HepG2 (cell line): ENCODE data around the gene TMEM145. TPM values are rescaled to one million over a fixed set of nuclear protein-coding genes. Genes with fewer than 3 reads are reported as not detected.

Experiments
- CHD2 ChIP-seq: IDR thresholded peaks from 2 replicates; pipeline ENCODE4 v1.6.1; 2011; ENCODE audit warnings: low read depth, low read length, improper control_type of control experiment
- CHD4 ChIP-seq: fragments of 200-600 bp; sonication (generic); IDR thresholded peaks from 2 replicates; pipeline ENCODE4 v1.7.0; 2017; ENCODE audit warnings: mild to moderate bottlenecking, low read length, borderline replicate concordance
- GABPA ChIP-seq, 2 experiments: IDR thresholded peaks; 2 replicates each; pipeline ENCODE4 v1.6.1; 2011 to 2016; ENCODE audit warnings: low read depth in 2 of 2, low read length in 1 of 2, missing biosample characterization in 1 of 2, missing genetic modification characterization in 1 of 2
- NONO ChIP-seq, 2 experiments: fragments of 450-650 bp in 1 of 2; sonication (generic) in 1 of 2; formaldehyde crosslinking in 1 of 2; IDR thresholded peaks in 1 of 2; conservative IDR thresholded peaks in 1 of 2; 2 replicates each; pipeline versions ENCODE4 v1.6.1 to v1.8.0; 2017 to 2022; ENCODE audit warnings: mild to moderate bottlenecking in 1 of 2, missing genetic modification reagents in 1 of 2, moderate library complexity in 1 of 2
- REL ChIP-seq: sonication (generic); formaldehyde crosslinking; conservative IDR thresholded peaks from 2 replicates; pipeline ENCODE4 v1.8.0; 2022; ENCODE audit warnings: mild to moderate bottlenecking, missing genetic modification reagents, moderate library complexity
- SUZ12 ChIP-seq: fragments of 150-350 bp; IDR thresholded peaks from 2 replicates; pipeline ENCODE4 v1.6.1; 2014; ENCODE audit warnings: low read depth, low read length
- TCF7L2 ChIP-seq: IDR thresholded peaks from 2 replicates; pipeline ENCODE4 v1.6.1; 2011; ENCODE audit warnings: mild to moderate bottlenecking, low read depth, low read length, moderate library complexity
- ZFP1 ChIP-seq: IDR thresholded peaks from 2 replicates; pipeline ENCODE4 v1.6.1; 2016
- ZNF317 ChIP-seq: sonication (generic); formaldehyde crosslinking; IDR thresholded peaks from 2 replicates; pipeline ENCODE4 v1.5.0; 2020; ENCODE audit warnings: mild to moderate bottlenecking, missing genetic modification reagents
- ZNF318 ChIP-seq: sonication (generic); formaldehyde crosslinking; IDR thresholded peaks from 2 replicates; pipeline ENCODE4 v1.4.0; 2020; ENCODE audit warnings: mild to moderate bottlenecking, missing genetic modification reagents
- ZNF333 ChIP-seq: sonication (generic); formaldehyde crosslinking; IDR thresholded peaks from 2 replicates; pipeline ENCODE4 v1.4.0; 2020; ENCODE audit warnings: mild to moderate bottlenecking, missing genetic modification reagents, borderline replicate concordance
- ZNF510 ChIP-seq: sonication (generic); formaldehyde crosslinking; IDR thresholded peaks from 2 replicates; pipeline ENCODE4 v1.4.0; 2020; ENCODE audit warnings: low read depth, mild to moderate bottlenecking, missing genetic modification reagents
- ZNF615 ChIP-seq: sonication (generic); formaldehyde crosslinking; IDR thresholded peaks from 2 replicates; pipeline ENCODE4 v1.5.0; 2020; ENCODE audit warnings: mild to moderate bottlenecking, missing genetic modification reagents, borderline replicate concordance
- ZNF737 ChIP-seq: sonication (generic); formaldehyde crosslinking; IDR thresholded peaks from 2 replicates; pipeline ENCODE4 v1.5.0; 2020; ENCODE audit warnings: missing genetic modification reagents, mild to moderate bottlenecking, borderline replicate concordance
- polyA plus RNA-seq, 8 experiments: library from polyadenylated mRNA; depleted of rRNA in 3 of 8; stranded (reverse) in 7 of 8; unstranded in 1 of 8; fragments of >200 nt; fragmentation: Illumina TruSeq in 4 of 8; extraction: Trizol in 4 of 8; gene quantifications; 2 replicates each; pipeline versions ENCODE4 v1.2.1 to v1.2.3, GENCODE V29; 2011 to 2016; ENCODE audit warnings: low read depth in 4 of 8, missing spikeins in 1 of 8, mixed read lengths in 1 of 8; ENCODE audit not compliant: insufficient read depth in 1 of 8
- total RNA-seq, 5 experiments: library from RNA; depleted of rRNA; stranded (reverse); fragments of >200 nt; fragmentation: Illumina TruSeq; extraction: Trizol; gene quantifications; 2 replicates each; pipeline ENCODE4 v1.2.3, GENCODE V29; 2016; ENCODE audit warnings: low read depth in 1 of 5
- TF ChIP-seq, protein P1 (sequence below): sonication (generic); formaldehyde crosslinking; IDR thresholded peaks from 2 replicates; pipeline ENCODE4 v1.5.0; 2020; ENCODE audit warnings: missing genetic modification reagents
- TF ChIP-seq, protein P2 (sequence below): IDR thresholded peaks from 2 replicates; pipeline ENCODE4 v1.4.0; 2020; ENCODE audit warnings: mild to moderate bottlenecking, missing genetic modification reagents

Gene TMEM145
- total and polyA plus RNA-seq, 2 of the 13 experiments (the other 11 are each of a cell fraction or from before 2014, with no cell fraction given) = 0.07 to 5.1 TPM

DNA sequence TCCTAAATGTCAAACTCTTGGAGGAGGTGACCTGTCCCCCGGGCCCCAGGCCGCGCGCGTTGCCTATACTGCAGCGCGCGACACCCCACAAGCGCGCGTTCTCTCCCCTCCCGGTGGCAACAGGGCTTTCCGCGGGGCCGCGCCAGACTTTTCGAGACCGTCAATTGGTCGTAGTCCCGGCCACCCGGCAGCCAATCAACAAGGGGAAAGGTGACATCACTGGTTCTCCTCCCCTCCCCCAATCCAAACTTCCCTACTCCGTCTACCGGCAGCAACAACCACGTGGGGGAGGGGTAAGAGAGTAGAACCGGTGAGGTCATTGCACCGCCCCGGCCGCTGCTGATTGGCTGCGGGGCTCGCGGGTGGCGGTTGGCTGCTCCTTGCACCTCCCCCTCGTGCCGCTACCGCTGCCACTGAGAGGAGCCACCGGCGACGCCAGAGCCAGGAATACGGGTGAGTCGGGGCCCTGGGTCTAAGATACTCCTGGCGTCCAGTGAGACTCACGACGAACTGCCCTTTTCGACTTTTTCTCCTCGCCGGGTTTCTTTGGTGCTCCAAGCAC is 44.9 kb upstream of the TMEM145 start (continued):
- no peak for TF ChIP-seq ZNF318 (CRISPR knock-in tag)
- TF ChIP-seq CHD4 = peak; percentile 33; the same call in 1 of the 2 replicates
- 0 out of 2 replicates have a peak, but pooled peaks have one; percentile 25 for TF ChIP-seq ZNF317 (CRISPR knock-in tag)
- no peak for TF ChIP-seq ZNF615 (CRISPR knock-in tag)
- TF ChIP-seq NONO (IDR thresholded peaks at IDR 0.05) = no peak
- TF ChIP-seq NONO (CRISPR knock-in tag; conservative IDR thresholded peaks at IDR 0.05) = peak; percentile 65; the same call in 1 of the 2 replicates
- no peak for TF ChIP-seq REL
- TF ChIP-seq CHD2 = peak; percentile 89
- TF ChIP-seq SUZ12 = no peak
- TF ChIP-seq, protein P1, sequence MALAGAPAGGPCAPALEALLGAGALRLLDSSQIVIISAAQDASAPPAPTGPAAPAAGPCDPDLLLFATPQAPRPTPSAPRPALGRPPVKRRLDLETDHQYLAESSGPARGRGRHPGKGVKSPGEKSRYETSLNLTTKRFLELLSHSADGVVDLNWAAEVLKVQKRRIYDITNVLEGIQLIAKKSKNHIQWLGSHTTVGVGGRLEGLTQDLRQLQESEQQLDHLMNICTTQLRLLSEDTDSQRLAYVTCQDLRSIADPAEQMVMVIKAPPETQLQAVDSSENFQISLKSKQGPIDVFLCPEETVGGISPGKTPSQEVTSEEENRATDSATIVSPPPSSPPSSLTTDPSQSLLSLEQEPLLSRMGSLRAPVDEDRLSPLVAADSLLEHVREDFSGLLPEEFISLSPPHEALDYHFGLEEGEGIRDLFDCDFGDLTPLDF = peak; percentile 50; the same call in 1 of the 2 replicates
- no peak for TF ChIP-seq ZNF333 (CRISPR knock-in tag)
- no peak for TF ChIP-seq ZFP1 (CRISPR knock-in tag)
- no peak for TF ChIP-seq TCF7L2
- TF ChIP-seq GABPA (IDR thresholded peaks at IDR 0.05; ENCODE audit: low read depth, low read length) = no peak
- TF ChIP-seq GABPA (CRISPR knock-in tag; IDR thresholded peaks at IDR 0.05; ENCODE audit: low read depth) = no peak
- no peak for TF ChIP-seq ZNF510 (CRISPR knock-in tag)
- TF ChIP-seq, protein P2, sequence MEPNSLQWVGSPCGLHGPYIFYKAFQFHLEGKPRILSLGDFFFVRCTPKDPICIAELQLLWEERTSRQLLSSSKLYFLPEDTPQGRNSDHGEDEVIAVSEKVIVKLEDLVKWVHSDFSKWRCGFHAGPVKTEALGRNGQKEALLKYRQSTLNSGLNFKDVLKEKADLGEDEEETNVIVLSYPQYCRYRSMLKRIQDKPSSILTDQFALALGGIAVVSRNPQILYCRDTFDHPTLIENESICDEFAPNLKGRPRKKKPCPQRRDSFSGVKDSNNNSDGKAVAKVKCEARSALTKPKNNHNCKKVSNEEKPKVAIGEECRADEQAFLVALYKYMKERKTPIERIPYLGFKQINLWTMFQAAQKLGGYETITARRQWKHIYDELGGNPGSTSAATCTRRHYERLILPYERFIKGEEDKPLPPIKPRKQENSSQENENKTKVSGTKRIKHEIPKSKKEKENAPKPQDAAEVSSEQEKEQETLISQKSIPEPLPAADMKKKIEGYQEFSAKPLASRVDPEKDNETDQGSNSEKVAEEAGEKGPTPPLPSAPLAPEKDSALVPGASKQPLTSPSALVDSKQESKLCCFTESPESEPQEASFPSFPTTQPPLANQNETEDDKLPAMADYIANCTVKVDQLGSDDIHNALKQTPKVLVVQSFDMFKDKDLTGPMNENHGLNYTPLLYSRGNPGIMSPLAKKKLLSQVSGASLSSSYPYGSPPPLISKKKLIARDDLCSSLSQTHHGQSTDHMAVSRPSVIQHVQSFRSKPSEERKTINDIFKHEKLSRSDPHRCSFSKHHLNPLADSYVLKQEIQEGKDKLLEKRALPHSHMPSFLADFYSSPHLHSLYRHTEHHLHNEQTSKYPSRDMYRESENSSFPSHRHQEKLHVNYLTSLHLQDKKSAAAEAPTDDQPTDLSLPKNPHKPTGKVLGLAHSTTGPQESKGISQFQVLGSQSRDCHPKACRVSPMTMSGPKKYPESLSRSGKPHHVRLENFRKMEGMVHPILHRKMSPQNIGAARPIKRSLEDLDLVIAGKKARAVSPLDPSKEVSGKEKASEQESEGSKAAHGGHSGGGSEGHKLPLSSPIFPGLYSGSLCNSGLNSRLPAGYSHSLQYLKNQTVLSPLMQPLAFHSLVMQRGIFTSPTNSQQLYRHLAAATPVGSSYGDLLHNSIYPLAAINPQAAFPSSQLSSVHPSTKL (CRISPR knock-in tag) = peak; percentile 29; the same call in 1 of the 2 replicates
- no peak for TF ChIP-seq ZNF737 (CRISPR knock-in tag)
